ENCODE data around the gene INPP5D. TPM values are rescaled to one million over a fixed set of nuclear protein-coding genes. Genes with fewer than 3 reads are reported as not detected.

The INPP5D gene
- total RNA-seq, 1 donor from 2014 or later = 0.28 TPM

- no peak for DNase-seq (ENCODE audit: low read depth, low spot score)
- Mint-ChIP-seq H3K27me3 (ENCODE audit: low read depth) (no peaks in the 10 kb centered on the region), H3K36me3 (ENCODE audit: low read depth) (no peaks in the 10 kb centered on the region), H3K9me3 (no peaks in the 10 kb centered on the region), H3K4me3 (no peak overlapping the region), H3K4me1 (no peaks in the 10 kb centered on the region), H3K27ac (ENCODE audit: unreplicated experiment) (no peak overlapping the region)
- no peak for TF ChIP-seq CTCF (conservative IDR thresholded peaks at IDR 0.05)
Measured at GRCh38 chr2:233039846-233040530, 20.2 kb upstream of the INPP5D start.

- H3K9me3 Mint-ChIP-seq = no peaks in the 10 kb centered on the region
- TF ChIP-seq CTCF (conservative IDR thresholded peaks at IDR 0.05) = no peak
- H3K36me3 Mint-ChIP-seq (ENCODE audit: low read depth) = no peaks in the 10 kb centered on the region
- DNase-seq (ENCODE audit: low read depth, low spot score) = no peak
- no peak overlapping the region for H3K27ac Mint-ChIP-seq (ENCODE audit: unreplicated experiment)
- no peaks in the 10 kb centered on the region for H3K27me3 Mint-ChIP-seq (ENCODE audit: low read depth)
- no peak overlapping the region for H3K4me3 Mint-ChIP-seq
- no peaks in the 10 kb centered on the region for H3K4me1 Mint-ChIP-seq
Measured at GRCh38 chr2:233040571-233040970, 19.6 kb upstream of the INPP5D start.

GRCh38 chr2:233041722-233042323 is 18.3 kb upstream of the INPP5D start:
- TF ChIP-seq CTCF (conservative IDR thresholded peaks at IDR 0.05) = no peak
- Mint-ChIP-seq H3K9me3 (no peaks in the 10 kb centered on the region), H3K4me3 (no peak overlapping the region), H3K27me3 (ENCODE audit: low read depth) (no peaks in the 10 kb centered on the region), H3K36me3 (ENCODE audit: low read depth) (no peaks in the 10 kb centered on the region), H3K4me1 (no peaks in the 10 kb centered on the region), H3K27ac (ENCODE audit: unreplicated experiment) (no peak overlapping the region)
- no peak for DNase-seq (ENCODE audit: low read depth, low spot score)

GRCh38 chr2:233042549-233042948 is 17.6 kb upstream of the INPP5D start:
- Mint-ChIP-seq H3K4me1 (no peaks in the 10 kb centered on the region), H3K4me3 (no peak overlapping the region), H3K27ac (ENCODE audit: unreplicated experiment) (no peak overlapping the region), H3K27me3 (ENCODE audit: low read depth) (peaks cover 4% of the 10 kb centered on the region), H3K36me3 (ENCODE audit: low read depth) (no peaks in the 10 kb centered on the region), H3K9me3 (no peaks in the 10 kb centered on the region)
- TF ChIP-seq CTCF (conservative IDR thresholded peaks at IDR 0.05) = no peak
- no peak for DNase-seq (ENCODE audit: low read depth, low spot score)

- H3K4me3 Mint-ChIP-seq = no peak overlapping the region
- TF ChIP-seq CTCF (conservative IDR thresholded peaks at IDR 0.05) = no peak
- no peaks in the 10 kb centered on the region for H3K9me3 Mint-ChIP-seq
- DNase-seq (ENCODE audit: low read depth, low spot score) = no peak
- H3K27ac Mint-ChIP-seq (ENCODE audit: unreplicated experiment) = no peak overlapping the region
- H3K27me3 Mint-ChIP-seq (ENCODE audit: low read depth) = peaks cover 24% of the 10 kb centered on the region
- no peaks in the 10 kb centered on the region for H3K4me1 Mint-ChIP-seq
- H3K36me3 Mint-ChIP-seq (ENCODE audit: low read depth) = no peaks in the 10 kb centered on the region
Measured at GRCh38 chr2:233044974-233045605, 15.1 kb upstream of the INPP5D start.

Data from neural crest cell (in vitro differentiated cells).